ENCODE results near the gene SUSD1.

DNA sequence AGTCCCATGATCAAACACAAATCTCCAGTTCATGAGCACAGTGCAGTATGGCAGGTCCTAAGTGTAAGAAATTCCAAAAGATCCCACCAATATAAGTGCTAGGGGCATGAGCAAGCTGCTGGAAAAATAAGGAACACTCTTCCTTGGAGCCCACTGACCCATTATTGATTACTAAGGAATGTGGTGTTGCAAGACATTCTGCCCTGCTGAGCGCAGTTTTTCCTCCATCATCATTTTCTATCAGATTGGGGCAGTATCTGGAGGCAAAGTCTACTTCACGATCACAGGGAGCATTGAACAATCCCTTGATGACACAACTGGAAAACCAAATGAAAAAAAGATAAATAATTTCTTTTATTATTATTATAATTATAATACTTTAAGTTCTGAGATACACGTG lies 149.2 kb downstream of the SUSD1 start:
- TF ChIP-seq, protein P1, sequence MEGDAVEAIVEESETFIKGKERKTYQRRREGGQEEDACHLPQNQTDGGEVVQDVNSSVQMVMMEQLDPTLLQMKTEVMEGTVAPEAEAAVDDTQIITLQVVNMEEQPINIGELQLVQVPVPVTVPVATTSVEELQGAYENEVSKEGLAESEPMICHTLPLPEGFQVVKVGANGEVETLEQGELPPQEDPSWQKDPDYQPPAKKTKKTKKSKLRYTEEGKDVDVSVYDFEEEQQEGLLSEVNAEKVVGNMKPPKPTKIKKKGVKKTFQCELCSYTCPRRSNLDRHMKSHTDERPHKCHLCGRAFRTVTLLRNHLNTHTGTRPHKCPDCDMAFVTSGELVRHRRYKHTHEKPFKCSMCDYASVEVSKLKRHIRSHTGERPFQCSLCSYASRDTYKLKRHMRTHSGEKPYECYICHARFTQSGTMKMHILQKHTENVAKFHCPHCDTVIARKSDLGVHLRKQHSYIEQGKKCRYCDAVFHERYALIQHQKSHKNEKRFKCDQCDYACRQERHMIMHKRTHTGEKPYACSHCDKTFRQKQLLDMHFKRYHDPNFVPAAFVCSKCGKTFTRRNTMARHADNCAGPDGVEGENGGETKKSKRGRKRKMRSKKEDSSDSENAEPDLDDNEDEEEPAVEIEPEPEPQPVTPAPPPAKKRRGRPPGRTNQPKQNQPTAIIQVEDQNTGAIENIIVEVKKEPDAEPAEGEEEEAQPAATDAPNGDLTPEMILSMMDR (IDR thresholded peaks at IDR 0.05): no peak
- TF ChIP-seq POLR2AphosphoS5 (IDR thresholded peaks at IDR 0.05): no peak

Measured in upper lobe of left lung (tissue), 4 donors.